Endothelial cell of umbilical vein (primary cell): ENCODE data around the gene EPHB6. TPM values are rescaled to one million over a fixed set of nuclear protein-coding genes. Genes with fewer than 3 reads are reported as not detected.

Experiments used
- BruUV-seq: library from RNA; stranded (reverse); fragments of 400-500 nt; replicated peaks from 2 replicates; lab custom pipeline; 2021; lab: Mats Ljungman, UMichigan
- CTCF ChIA-PET: fragments of 300-600, 350-600 bp; sonication (Branson Sonifier 250); formaldehyde crosslinking; loops from one replicate; lab custom pipeline; 2021; ENCODE audit warnings: antibody characterized with exemption, inconsistent platforms; lab: Charles Lee
- POLR2A ChIA-PET: fragments of 300-600, 350-600 bp; sonication (Branson Sonifier 250); formaldehyde crosslinking; loops from one replicate; lab custom pipeline; 2021; ENCODE audit warnings: antibody characterized with exemption, inconsistent platforms; lab: Charles Lee
- DNase-seq: peaks from one replicate; pipeline ENCODE4 v3.0.0-alpha.2; 2011; ENCODE audit warnings: low read depth, low spot score
- FAIRE-seq: peaks from 2 replicates; lab custom pipeline; 2011; peaks lifted over from hg19 to GRCh38; lab: Jason Lieb, UNC
- H2AFZ ChIP-seq: 2 replicates; pipeline ENCODE4 v1.6.0; 2012; ENCODE audit warnings: low read depth, low read length, control low read depth, inconsistent platforms
- H3K27ac ChIP-seq: 2 replicates; pipeline ENCODE4 v1.5.1; 2011; ENCODE audit warnings: low read depth, mild to moderate bottlenecking, control low read depth, low read length, moderate library complexity; ENCODE audit not compliant: insufficient read depth
- H3K27me3 ChIP-seq, 2 experiments: 2 replicates each; pipeline versions ENCODE4 v1.6.0 to v1.6.1; 2011; ENCODE audit warnings: low read length in 2 of 2, mixed read lengths in 1 of 2; ENCODE audit not compliant: control insufficient read depth in 2 of 2, insufficient read depth in 2 of 2
- H3K36me3 ChIP-seq, 2 experiments: 2 replicates in 1 of 2; 3 replicates in 1 of 2; pipeline ENCODE4 v1.5.1; 2011; ENCODE audit warnings: low read length in 2 of 2, mild to moderate bottlenecking in 1 of 2, moderate library complexity in 1 of 2; ENCODE audit not compliant: control insufficient read depth in 2 of 2, insufficient read depth in 2 of 2; ENCODE audit errors: extremely low read depth in 1 of 2
- H3K4me1 ChIP-seq: 3 replicates; pipeline ENCODE4 v1.5.1; 2011; ENCODE audit warnings: mild to moderate bottlenecking, low read length; ENCODE audit not compliant: control insufficient read depth, insufficient read depth; ENCODE audit errors: extremely low read depth
- H3K4me2 ChIP-seq: 2 replicates; pipeline ENCODE4 v1.6.1; 2011; ENCODE audit warnings: low read length, control low read depth, mixed read lengths; ENCODE audit not compliant: insufficient read depth
- H3K4me3 ChIP-seq, 3 experiments: fragments of 200-600 bp in 1 of 3; sonication (generic), shearing (Covaris generic) in 1 of 3; replicated peaks in 1 of 3; 2 replicates each; pipeline ENCODE4 v1.5.1; 2011 to 2016; ENCODE audit warnings: control low read depth in 3 of 3, low read length in 3 of 3, mild to moderate bottlenecking in 2 of 3, inconsistent platforms in 1 of 3, low read depth in 1 of 3, moderate library complexity in 1 of 3; ENCODE audit not compliant: insufficient read depth in 1 of 3
- H3K79me2 ChIP-seq: 2 replicates; pipeline ENCODE4 v1.6.0; 2012; ENCODE audit warnings: low read length, inconsistent platforms; ENCODE audit not compliant: control insufficient read depth, insufficient read depth
- H3K9ac ChIP-seq: replicated peaks from 2 replicates; pipeline ENCODE3; 2011; ENCODE audit warnings: low read length, control low read depth; ENCODE audit not compliant: insufficient read depth; ENCODE audit errors: extremely low read depth
- H3K9me1 ChIP-seq: replicated peaks from 3 replicates; pipeline ENCODE4 v1.6.0; 2011; ENCODE audit warnings: mild to moderate bottlenecking, low read length; ENCODE audit not compliant: control insufficient read depth, insufficient read depth; ENCODE audit errors: extremely low read depth
- H3K9me3 ChIP-seq: replicated peaks from 2 replicates; pipeline ENCODE4 v1.5.1; 2012; ENCODE audit warnings: low read length, inconsistent platforms; ENCODE audit not compliant: control insufficient read depth, insufficient read depth
- H4K20me1 ChIP-seq: replicated peaks from 2 replicates; pipeline ENCODE3; 2011; ENCODE audit warnings: mild to moderate bottlenecking, low read length; ENCODE audit not compliant: control insufficient read depth, insufficient read depth; ENCODE audit errors: extremely low read depth
- EZH2 ChIP-seq: IDR thresholded peaks from 2 replicates; pipeline ENCODE4 v1.6.1; 2012; ENCODE audit warnings: borderline replicate concordance, low read depth, mild to moderate bottlenecking, moderate library complexity, low read length, inconsistent platforms; ENCODE audit not compliant: severe bottlenecking
- FOS ChIP-seq: IDR thresholded peaks from 2 replicates; pipeline ENCODE4 v1.6.1; 2011; ENCODE audit warnings: mild to moderate bottlenecking, low read length, moderate library complexity, borderline replicate concordance; ENCODE audit not compliant: insufficient read depth
- GATA2 ChIP-seq: IDR thresholded peaks from 2 replicates; pipeline ENCODE4 v1.7.0; 2011; ENCODE audit warnings: low read depth, mild to moderate bottlenecking, moderate library complexity, mixed read lengths, low read length; ENCODE audit not compliant: insufficient read length, insufficient read depth
- JUN ChIP-seq: IDR thresholded peaks from 2 replicates; pipeline ENCODE4 v1.6.1; 2011; ENCODE audit warnings: borderline replicate concordance, low read depth; ENCODE audit not compliant: insufficient read length, insufficient read depth
- MAX ChIP-seq: IDR thresholded peaks from 2 replicates; pipeline ENCODE4 v1.6.1; 2011; ENCODE audit not compliant: insufficient read depth, insufficient read length
- MYC ChIP-seq: IDR thresholded peaks from one replicate; pipeline ENCODE4 v1.6.1; 2011; ENCODE audit warnings: mild to moderate bottlenecking, low read depth, low read length
- POLR2A ChIP-seq: IDR thresholded peaks from 2 replicates; pipeline ENCODE4 v1.6.1; 2012; ENCODE audit warnings: low read depth, mild to moderate bottlenecking, control low read depth, low read length
- POLR2AphosphoS5 ChIP-seq: IDR thresholded peaks from 2 replicates; pipeline ENCODE4 v1.6.1; 2012; ENCODE audit warnings: low read depth, mild to moderate bottlenecking, control low read depth, low read length, moderate library complexity; ENCODE audit not compliant: insufficient read depth
- dilution Hi-C: fragments of 300-500 bp; cut with MboI; formaldehyde crosslinking; loops from one replicate; pipeline ENCODE4 v1.15.0; 2019; ENCODE audit warnings: low sequenced_read_pairs; ENCODE audit not compliant: extremely low pct_ligation_motif_present
- intact Hi-C: fragments of 100-400 bp; cut with micrococcal nuclease; formaldehyde crosslinking; loops from one replicate; pipeline ENCODE4 v1.10.0; 2022
- polyA plus RNA-seq, 4 experiments: library from polyadenylated mRNA; depleted of rRNA in 3 of 4; stranded (reverse) in 3 of 4; unstranded in 1 of 4; fragments of >200 nt; gene quantifications; 2 replicates each; pipeline versions ENCODE4 v1.2.1 to v1.2.3, GENCODE V29; 2011 to 2012; ENCODE audit warnings: missing spikeins in 1 of 4
- total RNA-seq: library from RNA; stranded (reverse); gene quantifications from 2 replicates; pipeline ENCODE4 v1.2.3, GENCODE V29; 2021
- TF ChIP-seq, protein P1 (sequence below), 2 donors: IDR thresholded peaks; 1 replicate in 1 of 2; 2 replicates in 1 of 2; pipeline ENCODE4 v1.5.1; 2011; ENCODE audit warnings: low read length in 2 of 2, mild to moderate bottlenecking in 2 of 2, moderate library complexity in 2 of 2, control low read depth in 1 of 2, inconsistent platforms in 1 of 2, low read depth in 1 of 2; ENCODE audit not compliant: insufficient read depth in 1 of 2; ENCODE audit errors: extremely low read depth in 1 of 2

The EPHB6 gene
- total and polyA plus RNA-seq, 2 donors (not counting 3 experiments of a cell fraction or from before 2014, with no cell fraction given), result 0.86 to 2.9 TPM

GRCh38 chr7:142883571-142884285, 28.9 kb downstream of the EPHB6 start:
- Histone ChIP-seq H3K27me3 (no peaks in the 10 kb centered on the region), H3K4me1 (no peaks in the 10 kb centered on the region), H3K36me3 (no peaks in the 10 kb centered on the region), H2AFZ (no peak overlapping the region), H3K9me3 (no peaks in the 10 kb centered on the region), H3K9ac (no peak overlapping the region), H3K4me3 (no peak overlapping the region), H3K27ac (no peak overlapping the region), H3K4me2 (no peak overlapping the region), H3K79me2 (no peaks in the 10 kb centered on the region), H3K9me1 (no peaks in the 10 kb centered on the region), H4K20me1 (no peaks in the 10 kb centered on the region)
- no TSS peak for BruUV-seq
- no peak for FAIRE-seq
- ChIA-PET POLR2A (no interaction called here), CTCF (interaction anchor here (1.5 kb wide), 1 partner anchor 11 kb away, joined by 4 read pairs; no protein-coding TSS in a partner anchor)
- TF ChIP-seq GATA2, result no peak
- intact Hi-C loops, result no loop called here
- dilution Hi-C loops, result no loop called here
- no peak for DNase-seq

GRCh38 chr7:142884286-142884640, 29.4 kb downstream of the EPHB6 start:
- no TSS peak for BruUV-seq
- Histone ChIP-seq H3K36me3 (no peaks in the 10 kb centered on the region), H3K4me1 (no peaks in the 10 kb centered on the region), H3K4me3 (no peak overlapping the region), H2AFZ (no peak overlapping the region), H3K27ac (no peak overlapping the region), H3K27me3 (no peaks in the 10 kb centered on the region), H3K9me3 (no peaks in the 10 kb centered on the region), H3K9me1 (no peaks in the 10 kb centered on the region), H3K79me2 (no peaks in the 10 kb centered on the region), H3K9ac (no peak overlapping the region), H4K20me1 (no peaks in the 10 kb centered on the region), H3K4me2 (no peak overlapping the region)
- DNase-seq, result no peak
- TF ChIP-seq POLR2AphosphoS5 (no peak), EZH2 (no peak), GATA2 (no peak), JUN (no peak), MAX (no peak), MYC (no peak), FOS (no peak), POLR2A (no peak)
- TF ChIP-seq, protein P1, sequence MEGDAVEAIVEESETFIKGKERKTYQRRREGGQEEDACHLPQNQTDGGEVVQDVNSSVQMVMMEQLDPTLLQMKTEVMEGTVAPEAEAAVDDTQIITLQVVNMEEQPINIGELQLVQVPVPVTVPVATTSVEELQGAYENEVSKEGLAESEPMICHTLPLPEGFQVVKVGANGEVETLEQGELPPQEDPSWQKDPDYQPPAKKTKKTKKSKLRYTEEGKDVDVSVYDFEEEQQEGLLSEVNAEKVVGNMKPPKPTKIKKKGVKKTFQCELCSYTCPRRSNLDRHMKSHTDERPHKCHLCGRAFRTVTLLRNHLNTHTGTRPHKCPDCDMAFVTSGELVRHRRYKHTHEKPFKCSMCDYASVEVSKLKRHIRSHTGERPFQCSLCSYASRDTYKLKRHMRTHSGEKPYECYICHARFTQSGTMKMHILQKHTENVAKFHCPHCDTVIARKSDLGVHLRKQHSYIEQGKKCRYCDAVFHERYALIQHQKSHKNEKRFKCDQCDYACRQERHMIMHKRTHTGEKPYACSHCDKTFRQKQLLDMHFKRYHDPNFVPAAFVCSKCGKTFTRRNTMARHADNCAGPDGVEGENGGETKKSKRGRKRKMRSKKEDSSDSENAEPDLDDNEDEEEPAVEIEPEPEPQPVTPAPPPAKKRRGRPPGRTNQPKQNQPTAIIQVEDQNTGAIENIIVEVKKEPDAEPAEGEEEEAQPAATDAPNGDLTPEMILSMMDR (IDR thresholded peaks at IDR 0.05; ENCODE audit: extremely low read depth in 1 of 2, insufficient read depth in 1 of 2, low read depth in 1 of 2, low read length in 2 of 2), result no peak
- FAIRE-seq, result no peak
- ChIA-PET CTCF (no interaction called here), POLR2A (no interaction called here)
- dilution Hi-C loops (no loop called here), intact Hi-C loops (no loop called here)
